GM23248 (cell line): Measurements from ENCODE around the gene ANKRD26.

ENCODE experiments used
- EZH2 ChIP-seq: fragments of 200-600 bp; sonication (generic); IDR thresholded peaks from 2 replicates; pipeline ENCODE4 v1.6.1; 2018; ENCODE audit warnings: antibody characterized with exemption, mild to moderate bottlenecking; ENCODE audit not compliant: insufficient read depth, poor library complexity, severe bottlenecking
- EZH2phosphoT487 ChIP-seq: fragments of 200-600 bp; sonication (generic); IDR thresholded peaks from 2 replicates; pipeline ENCODE4 v1.6.1; 2018; ENCODE audit warnings: antibody characterized with exemption, moderate library complexity, mild to moderate bottlenecking, low read depth; ENCODE audit not compliant: insufficient read depth

DNA sequence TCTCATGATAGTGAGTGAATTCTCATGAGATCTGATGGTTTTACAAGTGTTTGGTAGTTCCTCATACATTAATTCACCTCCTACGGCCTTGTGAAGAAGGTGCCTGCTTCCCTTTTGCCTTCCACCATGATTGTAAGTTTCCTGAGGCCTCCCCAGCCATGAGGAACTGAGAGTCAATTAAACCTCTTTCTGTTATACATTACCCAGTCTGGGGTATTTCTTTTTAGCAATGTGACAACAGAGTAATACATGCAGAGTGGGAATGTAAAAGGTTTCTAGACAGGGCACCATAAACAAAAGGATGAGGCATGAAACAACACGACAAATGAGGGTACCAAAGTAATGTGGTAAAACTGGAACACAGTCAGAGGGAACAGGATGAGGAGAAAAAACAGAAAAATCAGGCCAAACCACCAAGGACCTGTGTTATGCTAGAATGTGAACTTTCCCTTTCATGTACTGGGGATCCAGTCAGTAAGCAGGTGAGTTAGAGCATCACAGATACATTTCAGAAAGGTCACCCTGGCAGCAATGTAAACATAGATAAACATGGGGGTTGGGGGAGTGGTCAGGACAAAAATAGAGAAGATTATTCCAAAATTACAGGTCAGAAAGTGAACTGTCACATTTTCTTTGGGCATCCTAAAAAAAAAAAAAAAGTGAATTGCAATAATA is 31.9 kb downstream of the ANKRD26 start:
- TF ChIP-seq EZH2phosphoT487 (no peak), EZH2 (no peak)
